ENCODE data around the gene CHTOP. TPM values are rescaled to one million over a fixed set of nuclear protein-coding genes. Genes with fewer than 3 reads are reported as not detected.
A peak's percentile ranks its signal among the peaks of the same experiment; 100 is the strongest.

The CHTOP gene
- total and polyA plus RNA-seq, 2 of the 13 experiments (the other 11 are each of a cell fraction or from before 2014, with no cell fraction given) = 38.0 to 51.9 TPM

DNA sequence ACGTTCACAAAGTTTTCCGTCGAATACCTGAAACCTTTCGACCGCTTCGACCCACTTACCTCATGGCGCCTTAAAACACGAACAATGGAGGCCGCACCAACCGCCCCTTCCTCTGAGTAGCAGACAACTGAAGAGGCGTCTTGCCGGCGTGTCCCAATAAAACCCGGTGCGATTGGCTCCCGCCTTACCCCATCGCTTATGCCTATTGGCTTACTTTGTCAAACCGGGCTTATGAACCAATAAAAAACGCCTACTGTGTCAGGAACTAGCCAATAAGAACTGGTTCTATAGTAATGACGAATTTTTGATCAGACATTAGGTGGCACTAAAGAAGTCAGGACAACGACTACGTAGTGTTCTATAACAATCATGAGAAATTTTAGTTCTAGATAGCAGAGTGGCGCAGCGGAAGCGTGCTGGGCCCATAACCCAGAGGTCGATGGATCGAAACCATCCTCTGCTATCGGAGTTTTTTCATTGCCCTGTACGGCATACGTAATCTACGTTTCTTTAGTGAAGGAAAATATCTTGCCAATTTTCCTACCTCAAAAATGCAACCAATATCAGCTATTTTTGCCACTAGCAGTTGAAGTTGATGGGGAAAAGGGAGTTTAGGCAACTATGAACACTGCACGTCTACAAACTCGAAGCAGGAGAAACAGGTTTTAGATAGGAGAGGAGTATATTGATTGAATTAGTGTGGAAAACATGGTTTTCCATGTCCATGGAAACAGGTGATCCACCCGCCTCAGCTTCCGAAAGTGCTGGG is 37.2 kb downstream of the CHTOP start, which contains the start of gene ILF2 (continued):
- no peak for TF ChIP-seq EEA1 (CRISPR knock-in tag; IDR thresholded peaks at IDR 0.05; ENCODE audit: borderline replicate concordance)
- 0 out of 2 replicates have a peak, but pooled peaks have one; percentile 21 for TF ChIP-seq SOX13 (IDR thresholded peaks at IDR 0.05)
- peak in 1 of 2 experiments; percentile 3; a peak in 1 of 4 replicates for TF ChIP-seq SOX13 (CRISPR knock-in tag; conservative IDR thresholded peaks at IDR 0.05 in 1 of 2, IDR thresholded peaks at IDR 0.05 in 1 of 2)
- TF ChIP-seq, protein P1, sequence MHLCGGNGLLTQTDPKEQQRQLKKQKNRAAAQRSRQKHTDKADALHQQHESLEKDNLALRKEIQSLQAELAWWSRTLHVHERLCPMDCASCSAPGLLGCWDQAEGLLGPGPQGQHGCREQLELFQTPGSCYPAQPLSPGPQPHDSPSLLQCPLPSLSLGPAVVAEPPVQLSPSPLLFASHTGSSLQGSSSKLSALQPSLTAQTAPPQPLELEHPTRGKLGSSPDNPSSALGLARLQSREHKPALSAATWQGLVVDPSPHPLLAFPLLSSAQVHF (CRISPR knock-in tag; IDR thresholded peaks at IDR 0.05) = no peak
- TF ChIP-seq, protein P2, sequence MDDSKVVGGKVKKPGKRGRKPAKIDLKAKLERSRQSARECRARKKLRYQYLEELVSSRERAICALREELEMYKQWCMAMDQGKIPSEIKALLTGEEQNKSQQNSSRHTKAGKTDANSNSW (CRISPR knock-in tag; IDR thresholded peaks at IDR 0.05; ENCODE audit: borderline replicate concordance) = no peak
- TF ChIP-seq, protein P3, sequence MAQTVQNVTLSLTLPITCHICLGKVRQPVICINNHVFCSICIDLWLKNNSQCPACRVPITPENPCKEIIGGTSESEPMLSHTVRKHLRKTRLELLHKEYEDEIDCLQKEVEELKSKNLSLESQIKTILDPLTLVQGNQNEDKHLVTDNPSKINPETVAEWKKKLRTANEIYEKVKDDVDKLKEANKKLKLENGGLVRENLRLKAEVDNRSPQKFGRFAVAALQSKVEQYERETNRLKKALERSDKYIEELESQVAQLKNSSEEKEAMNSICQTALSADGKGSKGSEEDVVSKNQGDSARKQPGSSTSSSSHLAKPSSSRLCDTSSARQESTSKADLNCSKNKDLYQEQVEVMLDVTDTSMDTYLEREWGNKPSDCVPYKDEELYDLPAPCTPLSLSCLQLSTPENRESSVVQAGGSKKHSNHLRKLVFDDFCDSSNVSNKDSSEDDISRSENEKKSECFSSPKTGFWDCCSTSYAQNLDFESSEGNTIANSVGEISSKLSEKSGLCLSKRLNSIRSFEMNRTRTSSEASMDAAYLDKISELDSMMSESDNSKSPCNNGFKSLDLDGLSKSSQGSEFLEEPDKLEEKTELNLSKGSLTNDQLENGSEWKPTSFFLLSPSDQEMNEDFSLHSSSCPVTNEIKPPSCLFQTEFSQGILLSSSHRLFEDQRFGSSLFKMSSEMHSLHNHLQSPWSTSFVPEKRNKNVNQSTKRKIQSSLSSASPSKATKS (CRISPR knock-in tag; IDR thresholded peaks at IDR 0.05) = no peak
- TF ChIP-seq ZSCAN9 (CRISPR knock-in tag; IDR thresholded peaks at IDR 0.05; ENCODE audit: borderline replicate concordance) = no peak
- no peak for TF ChIP-seq MAFK (conservative IDR thresholded peaks at IDR 0.05 in 1 of 2, IDR thresholded peaks at IDR 0.05 in 1 of 2; ENCODE audit: low read length in 2 of 2)
- no peak for TF ChIP-seq SRSF4 (IDR thresholded peaks at IDR 0.05; ENCODE audit: low read depth, low read length, poor library complexity, severe bottlenecking)
- TF ChIP-seq SMC3 (IDR thresholded peaks at IDR 0.05; ENCODE audit: low read length) = no peak
- TF ChIP-seq, protein P4, sequence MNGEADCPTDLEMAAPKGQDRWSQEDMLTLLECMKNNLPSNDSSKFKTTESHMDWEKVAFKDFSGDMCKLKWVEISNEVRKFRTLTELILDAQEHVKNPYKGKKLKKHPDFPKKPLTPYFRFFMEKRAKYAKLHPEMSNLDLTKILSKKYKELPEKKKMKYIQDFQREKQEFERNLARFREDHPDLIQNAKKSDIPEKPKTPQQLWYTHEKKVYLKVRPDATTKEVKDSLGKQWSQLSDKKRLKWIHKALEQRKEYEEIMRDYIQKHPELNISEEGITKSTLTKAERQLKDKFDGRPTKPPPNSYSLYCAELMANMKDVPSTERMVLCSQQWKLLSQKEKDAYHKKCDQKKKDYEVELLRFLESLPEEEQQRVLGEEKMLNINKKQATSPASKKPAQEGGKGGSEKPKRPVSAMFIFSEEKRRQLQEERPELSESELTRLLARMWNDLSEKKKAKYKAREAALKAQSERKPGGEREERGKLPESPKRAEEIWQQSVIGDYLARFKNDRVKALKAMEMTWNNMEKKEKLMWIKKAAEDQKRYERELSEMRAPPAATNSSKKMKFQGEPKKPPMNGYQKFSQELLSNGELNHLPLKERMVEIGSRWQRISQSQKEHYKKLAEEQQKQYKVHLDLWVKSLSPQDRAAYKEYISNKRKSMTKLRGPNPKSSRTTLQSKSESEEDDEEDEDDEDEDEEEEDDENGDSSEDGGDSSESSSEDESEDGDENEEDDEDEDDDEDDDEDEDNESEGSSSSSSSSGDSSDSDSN (CRISPR knock-in tag; IDR thresholded peaks at IDR 0.05) = no peak
- TF ChIP-seq, protein P5, sequence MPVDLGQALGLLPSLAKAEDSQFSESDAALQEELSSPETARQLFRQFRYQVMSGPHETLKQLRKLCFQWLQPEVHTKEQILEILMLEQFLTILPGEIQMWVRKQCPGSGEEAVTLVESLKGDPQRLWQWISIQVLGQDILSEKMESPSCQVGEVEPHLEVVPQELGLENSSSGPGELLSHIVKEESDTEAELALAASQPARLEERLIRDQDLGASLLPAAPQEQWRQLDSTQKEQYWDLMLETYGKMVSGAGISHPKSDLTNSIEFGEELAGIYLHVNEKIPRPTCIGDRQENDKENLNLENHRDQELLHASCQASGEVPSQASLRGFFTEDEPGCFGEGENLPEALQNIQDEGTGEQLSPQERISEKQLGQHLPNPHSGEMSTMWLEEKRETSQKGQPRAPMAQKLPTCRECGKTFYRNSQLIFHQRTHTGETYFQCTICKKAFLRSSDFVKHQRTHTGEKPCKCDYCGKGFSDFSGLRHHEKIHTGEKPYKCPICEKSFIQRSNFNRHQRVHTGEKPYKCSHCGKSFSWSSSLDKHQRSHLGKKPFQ (CRISPR knock-in tag; IDR thresholded peaks at IDR 0.05; ENCODE audit: insufficient replicate concordance) = no peak
- TF ChIP-seq ZNF468 (CRISPR knock-in tag; IDR thresholded peaks at IDR 0.05) = no peak
- peak; percentile 71 for TF ChIP-seq BORCS8-MEF2B (CRISPR knock-in tag; IDR thresholded peaks at IDR 0.05)
- TF ChIP-seq, protein P6, sequence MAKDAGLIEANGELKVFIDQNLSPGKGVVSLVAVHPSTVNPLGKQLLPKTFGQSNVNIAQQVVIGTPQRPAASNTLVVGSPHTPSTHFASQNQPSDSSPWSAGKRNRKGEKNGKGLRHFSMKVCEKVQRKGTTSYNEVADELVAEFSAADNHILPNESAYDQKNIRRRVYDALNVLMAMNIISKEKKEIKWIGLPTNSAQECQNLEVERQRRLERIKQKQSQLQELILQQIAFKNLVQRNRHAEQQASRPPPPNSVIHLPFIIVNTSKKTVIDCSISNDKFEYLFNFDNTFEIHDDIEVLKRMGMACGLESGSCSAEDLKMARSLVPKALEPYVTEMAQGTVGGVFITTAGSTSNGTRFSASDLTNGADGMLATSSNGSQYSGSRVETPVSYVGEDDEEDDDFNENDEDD (CRISPR knock-in tag; IDR thresholded peaks at IDR 0.05; ENCODE audit: borderline replicate concordance) = peak; percentile 16; the same call in 1 of the 2 replicates
- TF ChIP-seq MEIS1 (CRISPR knock-in tag; IDR thresholded peaks at IDR 0.05; ENCODE audit: borderline replicate concordance) = no peak
- peak; percentile 74 for TF ChIP-seq ETV5 (CRISPR knock-in tag; IDR thresholded peaks at IDR 0.05; ENCODE audit: borderline replicate concordance)
- TF ChIP-seq, protein P7, sequence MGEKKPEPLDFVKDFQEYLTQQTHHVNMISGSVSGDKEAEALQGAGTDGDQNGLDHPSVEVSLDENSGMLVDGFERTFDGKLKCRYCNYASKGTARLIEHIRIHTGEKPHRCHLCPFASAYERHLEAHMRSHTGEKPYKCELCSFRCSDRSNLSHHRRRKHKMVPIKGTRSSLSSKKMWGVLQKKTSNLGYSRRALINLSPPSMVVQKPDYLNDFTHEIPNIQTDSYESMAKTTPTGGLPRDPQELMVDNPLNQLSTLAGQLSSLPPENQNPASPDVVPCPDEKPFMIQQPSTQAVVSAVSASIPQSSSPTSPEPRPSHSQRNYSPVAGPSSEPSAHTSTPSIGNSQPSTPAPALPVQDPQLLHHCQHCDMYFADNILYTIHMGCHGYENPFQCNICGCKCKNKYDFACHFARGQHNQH (CRISPR knock-in tag; IDR thresholded peaks at IDR 0.05) = peak; percentile 60; the same call in 1 of the 2 replicates

Measured in HepG2 (cell line).